ENCODE measurements around the gene RALGDS. TPM values are rescaled to one million over a fixed set of nuclear protein-coding genes. Genes with fewer than 3 reads are reported as not detected.

Gene RALGDS
- total RNA-seq, 2 donors from 2014 or later, result 28.0 to 30.7 TPM

DNA sequence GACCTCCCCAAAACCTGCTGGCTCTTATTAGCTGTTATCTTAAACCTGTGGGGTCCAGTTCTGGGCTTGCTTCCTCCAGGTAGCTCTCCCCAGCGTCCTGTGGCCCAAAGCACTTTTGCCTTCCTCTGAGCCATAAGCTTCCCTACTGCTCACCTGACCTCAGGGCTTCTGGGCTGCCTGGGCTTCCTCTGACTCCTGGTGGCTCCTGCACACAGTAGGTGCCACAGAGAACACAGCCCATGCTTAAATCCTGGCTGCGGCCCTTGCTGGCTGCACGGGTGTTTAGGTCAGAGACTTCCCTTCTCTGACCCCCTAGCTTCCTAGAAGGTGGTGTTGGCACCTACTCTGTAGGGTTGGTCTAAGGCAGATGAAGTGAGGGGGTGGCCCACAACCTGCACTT is 2.5 kb downstream of the RALGDS start:
- H3K27me3 ChIP-seq (ENCODE audit: control insufficient read depth, insufficient read depth, low read length, poor library complexity, severe bottlenecking), result no peaks in the 10 kb centered on the region
- no peak overlapping the region for H3K9ac ChIP-seq (ENCODE audit: extremely low read depth, low read length, poor library complexity, severe bottlenecking)
- H3K27ac ChIP-seq (ENCODE audit: low read depth, low read length), result no peak overlapping the region
- Mint-ChIP-seq H3K4me1 (peaks cover 10% of the 10 kb centered on the region), H3K9me3 (no peaks in the 10 kb centered on the region), H3K27ac (no peak overlapping the region), H3K4me3 (no peak overlapping the region), H3K36me3 (ENCODE audit: low read depth) (peaks cover 3% of the 10 kb centered on the region), H3K27me3 (ENCODE audit: insufficient read depth) (peaks cover 26% of the 10 kb centered on the region)
- no peaks in the 10 kb centered on the region for H3K36me3 ChIP-seq (ENCODE audit: control insufficient read depth, insufficient read depth, low read length)
- no peak overlapping the region for H3K4me3 ChIP-seq (ENCODE audit: low read length)
- DNase-seq, result no peak
- WGBS, 2 experiments (ENCODE audit: insufficient coverage in 1 of 2, insufficient read length in 1 of 2), result 93 to 100% methylated on average over 1 to 3 of the region's 3 CpGs
- peaks cover 9% of the 10 kb centered on the region for H3K4me1 ChIP-seq (ENCODE audit: control insufficient read depth, insufficient read depth, low read length)
- no peaks in the 10 kb centered on the region for H3K9me3 ChIP-seq (ENCODE audit: control insufficient read depth, low read length)
- TF ChIP-seq CTCF (conservative IDR thresholded peaks at IDR 0.05), result no peak

- no peaks in the 10 kb centered on the region for H3K36me3 ChIP-seq (ENCODE audit: control insufficient read depth, insufficient read depth, low read length)
- no peak for DNase-seq
- no peak overlapping the region for H3K27ac ChIP-seq (ENCODE audit: low read depth, low read length)
- WGBS, 2 experiments (ENCODE audit: insufficient coverage in 1 of 2, insufficient read length in 1 of 2), result 94 to 95% methylated on average over 3 of the region's 3 CpGs
- H3K9me3 ChIP-seq (ENCODE audit: control insufficient read depth, low read length), result no peaks in the 10 kb centered on the region
- H3K9ac ChIP-seq (ENCODE audit: extremely low read depth, low read length, poor library complexity, severe bottlenecking), result no peak overlapping the region
- peaks cover 3% of the 10 kb centered on the region for H3K36me3 Mint-ChIP-seq (ENCODE audit: low read depth)
- H3K9me3 Mint-ChIP-seq, result no peaks in the 10 kb centered on the region
- H3K4me1 ChIP-seq (ENCODE audit: control insufficient read depth, insufficient read depth, low read length), result peaks cover 9% of the 10 kb centered on the region
- H3K27ac Mint-ChIP-seq, result no peak overlapping the region
- TF ChIP-seq CTCF (conservative IDR thresholded peaks at IDR 0.05), result no peak
- H3K4me3 Mint-ChIP-seq, result no peak overlapping the region
- H3K27me3 Mint-ChIP-seq (ENCODE audit: insufficient read depth), result peaks cover 26% of the 10 kb centered on the region
- H3K4me3 ChIP-seq (ENCODE audit: low read length), result no peak overlapping the region
- peaks cover 10% of the 10 kb centered on the region for H3K4me1 Mint-ChIP-seq
- no peaks in the 10 kb centered on the region for H3K27me3 ChIP-seq (ENCODE audit: control insufficient read depth, insufficient read depth, low read length, poor library complexity, severe bottlenecking)
These were observed 2.9 kb downstream of the RALGDS start for GRCh38 chr9:133118179-133118520.

- TF ChIP-seq CTCF (conservative IDR thresholded peaks at IDR 0.05), result no peak
- no peak overlapping the region for H3K27ac Mint-ChIP-seq
- no peak overlapping the region for H3K27ac ChIP-seq (ENCODE audit: low read depth, low read length)
- no peaks in the 10 kb centered on the region for H3K36me3 ChIP-seq (ENCODE audit: control insufficient read depth, insufficient read depth, low read length)
- DNase-seq, result no peak
- peaks cover 26% of the 10 kb centered on the region for H3K27me3 Mint-ChIP-seq (ENCODE audit: insufficient read depth)
- H3K4me1 Mint-ChIP-seq, result peaks cover 10% of the 10 kb centered on the region
- 90 to 96% methylated on average over 11 to 18 of the region's 18 CpGs for WGBS, 2 experiments (ENCODE audit: insufficient coverage in 1 of 2, insufficient read length in 1 of 2)
- no peak overlapping the region for H3K4me3 Mint-ChIP-seq
- H3K36me3 Mint-ChIP-seq (ENCODE audit: low read depth), result peaks cover 3% of the 10 kb centered on the region
- H3K9ac ChIP-seq (ENCODE audit: extremely low read depth, low read length, poor library complexity, severe bottlenecking), result no peak overlapping the region
- peaks cover 9% of the 10 kb centered on the region for H3K4me1 ChIP-seq (ENCODE audit: control insufficient read depth, insufficient read depth, low read length)
- H3K4me3 ChIP-seq (ENCODE audit: low read length), result no peak overlapping the region
- no peaks in the 10 kb centered on the region for H3K9me3 ChIP-seq (ENCODE audit: control insufficient read depth, low read length)
- no peaks in the 10 kb centered on the region for H3K9me3 Mint-ChIP-seq
- no peaks in the 10 kb centered on the region for H3K27me3 ChIP-seq (ENCODE audit: control insufficient read depth, insufficient read depth, low read length, poor library complexity, severe bottlenecking)
These were observed 3.5 kb downstream of the RALGDS start for GRCh38 chr9:133117271-133118178.
